ENCODE data around the gene CALML6. TPM values are rescaled to one million over a fixed set of nuclear protein-coding genes. Genes with fewer than 3 reads are reported as not detected.

The CALML6 gene
- total RNA-seq, 2 experiments from 2014 or later, result 0.54 to 5.1 TPM

GRCh38 chr1:1891349-1892078 is 23.5 kb upstream of the CALML6 start:
- peak overlapping the region; percentile 97 for H3K4me3 ChIP-seq (ENCODE audit: low read depth, low read length, poor library complexity, severe bottlenecking)
- DNase-seq (ENCODE audit: low spot score), result peak; percentile 82
- H2AFZ ChIP-seq (ENCODE audit: low read length), result no peak overlapping the region
- POLR2A ChIA-PET, result interaction anchor here (0.5 to 1.3 kb wide), 4 partner anchors 9 to 48 kb away, joined by 3 to 6 read pairs (median 3); no protein-coding TSS in a partner anchor
- no TSS peak for BruUV-seq (replicated peaks)
- peaks cover 34% of the 10 kb centered on the region for H3K36me3 ChIP-seq (ENCODE audit: insufficient read depth, low read length)
- no peak for TF ChIP-seq EZH2phosphoT487 (IDR thresholded peaks at IDR 0.05; ENCODE audit: borderline replicate concordance, low read depth, low read length)
- no peak for TF ChIP-seq CTCF (conservative IDR thresholded peaks at IDR 0.05; ENCODE audit: low read length)
- H3K9me3 ChIP-seq (ENCODE audit: low read length), result 0 out of 2 replicates have a peak, but pooled peaks cover 4% of the 10 kb centered on the region
- H3K4me2 ChIP-seq (ENCODE audit: low read length), result peak overlapping the region; percentile 98
- H3K27ac ChIP-seq (ENCODE audit: low read depth, low read length, poor library complexity, severe bottlenecking), result peak overlapping the region; percentile 79
- peaks cover 62% of the 10 kb centered on the region for H3K79me2 ChIP-seq (ENCODE audit: insufficient read depth, low read depth, low read length)
- CTCF ChIA-PET (ENCODE audit: unreplicated experiment), result interaction anchor here (1.0 kb wide), 1 partner anchor 17 kb away, joined by 7 read pairs; no protein-coding TSS in a partner anchor
- peaks cover 29% of the 10 kb centered on the region for H4K20me1 ChIP-seq (ENCODE audit: insufficient read depth, low read length)
- no peaks in the 10 kb centered on the region for H3K9me2 ChIP-seq (ENCODE audit: insufficient read depth, low read length)
- peaks cover 68% of the 10 kb centered on the region for H3K4me1 ChIP-seq (ENCODE audit: insufficient read depth, low read length, poor library complexity, severe bottlenecking)
- intact Hi-C loops (cut with micrococcal nuclease; ENCODE audit: unreplicated experiment), result loop anchor here (2.0 kb wide), 1 partner anchor 51 kb away; no protein-coding TSS in a partner anchor

GRCh38 chr1:1892079-1892762 is 22.8 kb upstream of the CALML6 start:
- no peak for TF ChIP-seq EZH2phosphoT487 (IDR thresholded peaks at IDR 0.05; ENCODE audit: borderline replicate concordance, low read depth, low read length)
- TF ChIP-seq CTCF (conservative IDR thresholded peaks at IDR 0.05; ENCODE audit: low read length), result no peak
- ChIA-PET POLR2A (interaction anchor here (1.0 to 1.3 kb wide), 2 partner anchors 9 to 15 kb away, joined by 3 to 6 read pairs; no protein-coding TSS in a partner anchor), CTCF (ENCODE audit: unreplicated experiment) (interaction anchor here (1.0 kb wide), 1 partner anchor 17 kb away, joined by 7 read pairs; no protein-coding TSS in a partner anchor)
- H3K79me2 ChIP-seq (ENCODE audit: insufficient read depth, low read depth, low read length), result peaks cover 55% of the 10 kb centered on the region
- peak overlapping the region; percentile 79 for H3K27ac ChIP-seq (ENCODE audit: low read depth, low read length, poor library complexity, severe bottlenecking)
- H3K9me3 ChIP-seq (ENCODE audit: low read length), result 0 out of 2 replicates have a peak, but pooled peaks cover 1% of the 10 kb centered on the region
- intact Hi-C loops (cut with micrococcal nuclease; ENCODE audit: unreplicated experiment), result no loop called here
- DNase-seq (ENCODE audit: low spot score), result peak; percentile 56
- H2AFZ ChIP-seq (ENCODE audit: low read length), result no peak overlapping the region
- BruUV-seq (replicated peaks), result TSS peak; percentile 46
- H3K4me2 ChIP-seq (ENCODE audit: low read length), result peak overlapping the region; percentile 98
- H3K36me3 ChIP-seq (ENCODE audit: insufficient read depth, low read length), result peaks cover 27% of the 10 kb centered on the region
- peaks cover 72% of the 10 kb centered on the region for H3K4me1 ChIP-seq (ENCODE audit: insufficient read depth, low read length, poor library complexity, severe bottlenecking)
- H3K9me2 ChIP-seq (ENCODE audit: insufficient read depth, low read length), result no peaks in the 10 kb centered on the region
- peak overlapping the region; percentile 97 for H3K4me3 ChIP-seq (ENCODE audit: low read depth, low read length, poor library complexity, severe bottlenecking)
- H4K20me1 ChIP-seq (ENCODE audit: insufficient read depth, low read length), result peaks cover 24% of the 10 kb centered on the region

Data from OCI-LY7 (cell line).